K562 (cell line): Measurements from ENCODE around the gene ST6GAL1. TPM values are rescaled to one million over a fixed set of nuclear protein-coding genes. Genes with fewer than 3 reads are reported as not detected.

Experiments
- ATAC-seq: fragments of 200-7000 bp; cut with Tn5 transposase; 3 replicates; pipeline ENCODE4 v1.9.1; 2020; ENCODE audit warnings: moderate library complexity
- BruUV-seq: library from RNA; stranded (reverse); fragments of 400-500 nt; replicated peaks from 2 replicates; lab custom pipeline; 2021; lab: Mats Ljungman, UMichigan
- CTCF ChIA-PET: fragments of 300-600 bp; formaldehyde crosslinking; extraction: SDS; loops from one replicate; lab custom pipeline; 2021; ENCODE audit warnings: low intra/inter-chr PET ratio; lab: Yijun Ruan, JAX
- POLR2A ChIA-PET: fragments of 300-600, 350-650 bp; sonication (Branson Sonifier 250); formaldehyde crosslinking; extraction: SDS; loops from one replicate; lab custom pipeline; 2021; ENCODE audit warnings: antibody characterized with exemption, inconsistent platforms; lab: Yijun Ruan, JAX
- DNase-seq, 4 experiments: peaks; one replicate each; pipeline versions ENCODE4 v3.0.0 to v3.0.0-alpha.2; 2011 to 2018; ENCODE audit warnings: low spot score in 3 of 4, mixed read lengths in 3 of 4; ENCODE audit errors: extremely low read depth in 1 of 4
- FAIRE-seq: peaks from 2 replicates; lab custom pipeline; 2011; peaks lifted over from hg19 to GRCh38; lab: Jason Lieb, UNC
- H2AFZ ChIP-seq: 2 replicates; pipeline ENCODE4 v1.6.0; 2011; ENCODE audit warnings: low read depth, low read length, control low read depth, inconsistent platforms
- H3K27ac ChIP-seq: fragments of 200-600 bp; 3 replicates; pipeline ENCODE4 v1.8.0; 2011; ENCODE audit warnings: low read depth, mild to moderate bottlenecking, control low read depth, inconsistent platforms, low read length, moderate library complexity, mixed read lengths; ENCODE audit errors: extremely low read depth
- H3K27me3 ChIP-seq, 2 experiments: fragments of 300-600 bp in 1 of 2; 2 replicates in 1 of 2; 3 replicates in 1 of 2; pipeline versions ENCODE4 v1.6.0 to v1.8.0; 2011; ENCODE audit warnings: inconsistent platforms in 2 of 2, low read length in 2 of 2, mild to moderate bottlenecking in 1 of 2, mixed read lengths in 1 of 2, moderate library complexity in 1 of 2; ENCODE audit not compliant: control insufficient read depth in 2 of 2, insufficient read depth in 2 of 2
- H3K36me3 ChIP-seq: fragments of 300-600 bp; 3 replicates; pipeline ENCODE4 v1.8.0; 2011; ENCODE audit warnings: mild to moderate bottlenecking, low read length, inconsistent platforms; ENCODE audit not compliant: control insufficient read depth, insufficient read depth
- H3K4me1 ChIP-seq, 2 experiments: fragments of 200-600 bp in 1 of 2; replicated peaks in 1 of 2; 2 replicates in 1 of 2; 3 replicates in 1 of 2; pipeline versions ENCODE4 v1.5.1 to v1.8.0; 2011; ENCODE audit warnings: inconsistent platforms in 2 of 2, low read length in 2 of 2, mild to moderate bottlenecking in 1 of 2, mixed read lengths in 1 of 2, moderate library complexity in 1 of 2; ENCODE audit not compliant: control insufficient read depth in 2 of 2, insufficient read depth in 2 of 2
- H3K4me2 ChIP-seq: 2 replicates; pipeline ENCODE4 v1.6.1; 2011; ENCODE audit warnings: low read length, control low read depth, inconsistent platforms, mixed read lengths; ENCODE audit not compliant: insufficient read depth
- H3K4me3 ChIP-seq: fragments of 200-600 bp; sonication (generic), shearing (Covaris generic); 2 replicates; pipeline ENCODE4 v1.5.1; 2016; ENCODE audit warnings: control low read depth, inconsistent platforms
- H3K79me2 ChIP-seq: fragments of 200-600 bp; 3 replicates; pipeline ENCODE4 v1.8.0; 2011; ENCODE audit warnings: low read length, inconsistent platforms; ENCODE audit not compliant: control insufficient read depth, insufficient read depth
- H3K9ac ChIP-seq, 2 experiments: 2 replicates each; pipeline versions ENCODE4 v1.6.0 to v1.6.1; 2011; ENCODE audit warnings: low read depth in 2 of 2, low read length in 2 of 2, control low read depth in 1 of 2, inconsistent platforms in 1 of 2, mild to moderate bottlenecking in 1 of 2, mixed read lengths in 1 of 2; ENCODE audit not compliant: insufficient read depth in 1 of 2
- H3K9me1 ChIP-seq: one replicate; pipeline ENCODE4 v1.6.0; 2011; ENCODE audit warnings: inconsistent platforms, mild to moderate bottlenecking, low read length, moderate library complexity; ENCODE audit not compliant: control insufficient read depth, insufficient read depth
- H3K9me3 ChIP-seq: replicated peaks from 2 replicates; pipeline ENCODE4 v1.5.1; 2011; ENCODE audit warnings: low read depth, low read length, inconsistent platforms; ENCODE audit not compliant: control insufficient read depth, insufficient read depth
- H4K20me1 ChIP-seq: replicated peaks from 2 replicates; pipeline ENCODE4 v1.6.1; 2011; ENCODE audit warnings: low read length, inconsistent platforms, mixed read lengths; ENCODE audit not compliant: control insufficient read depth, insufficient read depth
- CBFA2T3 ChIP-seq: fragments of 450-650 bp; IDR thresholded peaks from 2 replicates; pipeline ENCODE4 v1.6.1; 2017
- CXXC5 ChIP-seq: fragments of 250-450 bp; sonication (Bioruptor Pico); IDR thresholded peaks from 2 replicates; pipeline ENCODE4 v1.8.0; 2022; ENCODE audit warnings: inconsistent platforms, mild to moderate bottlenecking, moderate library complexity
- ZC3H11A ChIP-seq: IDR thresholded peaks from 2 replicates; pipeline ENCODE4 v1.6.1; 2012; ENCODE audit warnings: low read depth, low read length, improper control_type of control experiment
- WGBS: fragments of 100-300 bp; shearing (Covaris generic); methylation state at CpG from one replicate; pipeline ENCODE4 v1.1.6; 2016; ENCODE audit warnings: low coverage, mixed read lengths; ENCODE audit not compliant: insufficient coverage; ENCODE audit errors: missing lambda C conversion rate; 5-methylcytosine and 5-hydroxymethylcytosine counted together
- in situ Hi-C: fragments of 300-500 bp; cut with MboI; formaldehyde crosslinking; loops from 4 replicates; pipeline ENCODE4 v1.15.0; 2018; ENCODE audit warnings: inconsistent platforms, mixed read lengths
- intact Hi-C: fragments of 100-400 bp; cut with micrococcal nuclease; formaldehyde crosslinking; loops from 2 replicates; pipeline ENCODE4 v1.14.2; 2022
- polyA plus RNA-seq, 8 experiments: library from polyadenylated mRNA; depleted of rRNA in 4 of 8; stranded (reverse) in 5 of 8; unstranded in 3 of 8; fragments of >200 nt; fragmentation: Nextera tagmentation in 2 of 8; fragmentation: Illumina TruSeq in 1 of 8; extraction: Ambion mirVana in 2 of 8; extraction: Trizol in 1 of 8; gene quantifications; 2 replicates each; pipeline versions ENCODE4 v1.2.1 to v1.2.3, GENCODE V29; 2011 to 2014; ENCODE audit warnings: inconsistent platforms in 1 of 8, missing spikeins in 1 of 8
- total RNA-seq, 7 experiments: library from RNA; depleted of rRNA in 6 of 7; stranded (reverse); fragments of >200 nt in 6 of 7; fragmentation: Illumina TruSeq in 2 of 7; extraction: Trizol in 2 of 7; gene quantifications; 2 replicates each; pipeline versions ENCODE4 v1.2.1 to v1.2.3, GENCODE V29; 2011 to 2021; ENCODE audit warnings: low replicate concordance in 1 of 7
- TF ChIP-seq, protein P1 (sequence below): fragments of 250-450 bp; sonication (Bioruptor Pico); IDR thresholded peaks from 2 replicates; pipeline ENCODE4 v1.5.0; 2020; ENCODE audit warnings: mild to moderate bottlenecking

The ST6GAL1 gene
- total and polyA plus RNA-seq, 9 of the 15 experiments (the other 6 are each of a cell fraction or from before 2014, with no cell fraction given), result 31.9 to 145 (median 71.0) TPM

DNA sequence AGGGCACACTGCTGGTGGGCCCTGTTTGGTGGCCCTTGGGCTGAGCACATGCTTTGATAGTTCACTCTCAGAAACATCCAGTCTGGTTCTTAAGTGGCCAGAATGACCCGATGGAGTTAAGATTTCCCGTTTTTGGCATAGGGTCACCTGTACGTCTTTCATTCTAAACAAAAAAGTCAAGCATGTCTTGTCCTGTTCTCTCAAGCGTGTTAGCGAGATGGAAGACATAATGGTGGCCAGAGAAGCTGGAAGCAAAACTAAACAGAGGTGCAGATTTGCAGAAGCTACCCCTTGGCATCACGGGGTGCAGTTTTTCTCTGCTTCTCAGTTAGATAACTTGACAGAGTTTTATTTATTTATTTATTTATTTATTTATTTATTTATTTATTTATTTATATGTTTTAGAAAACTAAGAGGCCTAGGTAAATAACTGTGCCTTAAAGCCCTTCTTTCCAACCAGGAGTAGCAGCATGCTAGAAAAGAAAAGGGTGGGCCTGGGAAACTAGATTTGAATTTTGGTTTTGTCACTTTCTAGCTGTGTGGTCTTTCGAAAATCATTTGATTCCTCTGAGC lies 63.0 kb downstream of the ST6GAL1 start:
- Histone ChIP-seq H4K20me1 (no peaks in the 10 kb centered on the region), H3K9me1 (peaks cover 5% of the 10 kb centered on the region), H3K27me3 (no peaks in the 10 kb centered on the region), H2AFZ (no peak overlapping the region), H3K4me3 (no peak overlapping the region), H3K4me1 (peaks cover 23 to 40% of the 10 kb centered on the region in 2 experiments), H3K36me3 (peaks cover 55% of the 10 kb centered on the region; the same call in 2 of the 3 replicates), H3K4me2 (no peak overlapping the region), H3K79me2 (peaks cover 43% of the 10 kb centered on the region), H3K9ac (no peak overlapping the region; a peak in 1 of 4 replicates), H3K27ac (no peak overlapping the region; the same call in 2 of the 3 replicates), H3K9me3 (no peaks in the 10 kb centered on the region)
- CTCF ChIA-PET, result no interaction called here
- intact Hi-C loops (no loop called here), in situ Hi-C loops (no loop called here)
- no peak for FAIRE-seq
- no peak for ATAC-seq
- 96% methylated on average over 7 of the region's 7 CpGs for WGBS
- no TSS peak for BruUV-seq
- TF ChIP-seq ZC3H11A (peak; percentile 88; the same call in 1 of the 2 replicates), CXXC5 (CRISPR knock-in tag) (no peak), CBFA2T3 (no peak)
- TF ChIP-seq, protein P1, sequence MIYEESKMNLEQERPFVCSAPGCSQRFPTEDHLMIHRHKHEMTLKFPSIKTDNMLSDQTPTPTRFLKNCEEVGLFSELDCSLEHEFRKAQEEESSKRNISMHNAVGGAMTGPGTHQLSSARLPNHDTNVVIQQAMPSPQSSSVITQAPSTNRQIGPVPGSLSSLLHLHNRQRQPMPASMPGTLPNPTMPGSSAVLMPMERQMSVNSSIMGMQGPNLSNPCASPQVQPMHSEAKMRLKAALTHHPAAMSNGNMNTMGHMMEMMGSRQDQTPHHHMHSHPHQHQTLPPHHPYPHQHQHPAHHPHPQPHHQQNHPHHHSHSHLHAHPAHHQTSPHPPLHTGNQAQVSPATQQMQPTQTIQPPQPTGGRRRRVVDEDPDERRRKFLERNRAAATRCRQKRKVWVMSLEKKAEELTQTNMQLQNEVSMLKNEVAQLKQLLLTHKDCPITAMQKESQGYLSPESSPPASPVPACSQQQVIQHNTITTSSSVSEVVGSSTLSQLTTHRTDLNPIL (CRISPR knock-in tag), result no peak
- no peak for DNase-seq
- POLR2A ChIA-PET, result interaction anchor here (1.1 kb wide), 1 partner anchor 208 kb away, joined by 3 read pairs; no protein-coding TSS in a partner anchor
